HEK293 (cell line): ENCODE measurements around the gene RHOG.
A peak's percentile ranks its signal among the peaks of the same experiment; 100 is the strongest.

ENCODE experiments used
- CTCF ChIA-PET: fragments of 350-600 bp; formaldehyde crosslinking; extraction: SDS; loops from one replicate; lab custom pipeline; 2021; ENCODE audit warnings: antibody characterized with exemption; lab: Yijun Ruan, JAX
- POLR2A ChIA-PET: fragments of 300-600 bp; formaldehyde crosslinking; extraction: SDS; loops from one replicate; lab custom pipeline; 2020; ENCODE audit warnings: antibody characterized with exemption, inconsistent platforms; lab: Yijun Ruan, JAX
- H3K27ac ChIP-seq: fragments of 200-500 bp; sonication (Bioruptor generic); 2 replicates; pipeline ENCODE4 v1.5.1; 2014; ENCODE audit warnings: low read depth, low read length, control low read depth, inconsistent platforms; ENCODE audit errors: extremely low read depth
- H3K36me3 ChIP-seq, 2 experiments: fragments of 200-500 bp in 1 of 2; sonication (Bioruptor generic) in 1 of 2; 1 replicate in 1 of 2; 2 replicates in 1 of 2; pipeline ENCODE4 v1.5.1; 2014 to 2017; ENCODE audit warnings: inconsistent platforms in 2 of 2, low read length in 2 of 2; ENCODE audit not compliant: control insufficient read depth in 2 of 2, insufficient read depth in 1 of 2
- H3K4me1 ChIP-seq: fragments of 200-500 bp; sonication (Bioruptor generic); 2 replicates; pipeline ENCODE4 v1.5.1; 2014; ENCODE audit warnings: mild to moderate bottlenecking, low read length, inconsistent platforms; ENCODE audit not compliant: control insufficient read depth, insufficient read depth
- H3K4me3 ChIP-seq: 2 replicates; pipeline ENCODE4 v1.5.1; 2011; ENCODE audit warnings: low read depth, mild to moderate bottlenecking, control low read depth, low read length, moderate library complexity
- H3K9me3 ChIP-seq: fragments of 200-500 bp; sonication (Bioruptor generic); 2 replicates; pipeline ENCODE4 v1.5.1; 2014; ENCODE audit warnings: low read depth, low read length, inconsistent platforms; ENCODE audit not compliant: control insufficient read depth, insufficient read depth
- BCL11B ChIP-seq: fragments of 450-650 bp; formaldehyde crosslinking; IDR thresholded peaks from 2 replicates; pipeline ENCODE4 v1.5.1; 2016; ENCODE audit warnings: low read depth, missing biosample characterization, missing genetic modification characterization
- HOXC10 ChIP-seq: sonication (generic); formaldehyde crosslinking; IDR thresholded peaks from 2 replicates; pipeline ENCODE4 v1.8.1; 2023; ENCODE audit warnings: mild to moderate bottlenecking, missing genetic modification reagents
- ZBTB21 ChIP-seq: fragments of 450-650 bp; formaldehyde crosslinking; IDR thresholded peaks from 2 replicates; pipeline ENCODE4 v1.5.1; 2017; ENCODE audit warnings: missing biosample characterization, missing genetic modification characterization
- ZBTB49 ChIP-seq: fragments of 450-650 bp; formaldehyde crosslinking; IDR thresholded peaks from 2 replicates; pipeline ENCODE4 v1.5.1; 2016; ENCODE audit warnings: missing biosample characterization, missing genetic modification characterization, low read depth
- ZNF121 ChIP-seq: fragments of 450-650 bp; formaldehyde crosslinking; IDR thresholded peaks from 2 replicates; pipeline ENCODE4 v1.5.1; 2016; ENCODE audit warnings: missing biosample characterization, missing genetic modification characterization
- ZNF174 ChIP-seq: fragments of 450-650 bp; formaldehyde crosslinking; IDR thresholded peaks from 2 replicates; pipeline ENCODE4 v1.5.0; 2017; ENCODE audit warnings: missing biosample characterization, mild to moderate bottlenecking, missing genetic modification characterization
- ZNF23 ChIP-seq: fragments of 450-650 bp; formaldehyde crosslinking; IDR thresholded peaks from 2 replicates; pipeline ENCODE4 v1.5.1; 2016; ENCODE audit warnings: missing biosample characterization, missing genetic modification characterization, borderline replicate concordance
- ZNF398 ChIP-seq: fragments of 450-650 bp; formaldehyde crosslinking; IDR thresholded peaks from 2 replicates; pipeline ENCODE4 v1.5.1; 2017; ENCODE audit warnings: missing biosample characterization, missing genetic modification characterization
- ZNF521 ChIP-seq: fragments of 450-650 bp; formaldehyde crosslinking; IDR thresholded peaks from 2 replicates; pipeline ENCODE4 v1.5.1; 2017; ENCODE audit warnings: missing biosample characterization, mild to moderate bottlenecking, missing genetic modification characterization
- ZNF529 ChIP-seq: fragments of 450-650 bp; formaldehyde crosslinking; IDR thresholded peaks from 2 replicates; pipeline ENCODE4 v1.5.1; 2017; ENCODE audit warnings: missing genetic modification characterization, missing biosample characterization; ENCODE audit not compliant: insufficient replicate concordance
- ZNF580 ChIP-seq: fragments of 450-650 bp; formaldehyde crosslinking; IDR thresholded peaks from 2 replicates; pipeline ENCODE4 v1.5.1; 2016; ENCODE audit warnings: missing biosample characterization, missing genetic modification characterization
- ZNF660 ChIP-seq: fragments of 450-650 bp; IDR thresholded peaks from 2 replicates; pipeline ENCODE4 v1.5.1; 2018; ENCODE audit warnings: missing biosample characterization, mild to moderate bottlenecking, missing genetic modification characterization
- ZNF701 ChIP-seq: fragments of 450-650 bp; formaldehyde crosslinking; IDR thresholded peaks from 2 replicates; pipeline ENCODE4 v1.5.1; 2016; ENCODE audit warnings: missing biosample characterization, missing genetic modification characterization
- ZNF768 ChIP-seq: fragments of 450-650 bp; formaldehyde crosslinking; IDR thresholded peaks from 2 replicates; pipeline ENCODE4 v1.5.1; 2018; ENCODE audit warnings: missing biosample characterization, mild to moderate bottlenecking, missing genetic modification characterization
- ZNF791 ChIP-seq: fragments of 450-650 bp; formaldehyde crosslinking; IDR thresholded peaks from 2 replicates; pipeline ENCODE4 v1.5.1; 2016; ENCODE audit warnings: missing biosample characterization, missing genetic modification characterization
- TF ChIP-seq, protein P1 (sequence below): fragments of 450-650 bp; formaldehyde crosslinking; IDR thresholded peaks from 2 replicates; pipeline ENCODE4 v1.5.1; 2016; ENCODE audit warnings: missing biosample characterization, missing genetic modification characterization

RHOG gene

GRCh38 chr11:3840870-3841425, at the start of gene RHOG:
RHOG (minus strand) TSS chr11:3840959; CDS start chr11:3828138, 12,821 bp downstream.
- ChIA-PET POLR2A (interaction anchor here (0.5 to 3.7 kb wide), 15 partner anchors 12 to 1133 kb away, joined by 3 to 45 read pairs (median 5); partner anchors contain the start of genes PGAP2 and STIM1), CTCF (interaction anchor here (0.9 to 19.6 kb wide), 14 partner anchors 9 to 239 kb away, joined by 3 to 589 read pairs (median 6); partner anchors contain the start of genes PGAP2 and STIM1)
- H3K27ac ChIP-seq = 0 out of 2 replicates have a peak within 1 kb of the TSS, but pooled peaks have one; percentile 19
- TF ChIP-seq ZNF580 (tag by site-specific recombination) (no peak), ZNF398 (peak; percentile 66; the same call in 1 of the 2 replicates)
- peaks cover 0 to 12% of the 10 kb centered on the region in 2 experiments; a peak in 1 of 3 replicates for H3K36me3 ChIP-seq
- peak within 1 kb of the TSS; percentile 67 for H3K4me3 ChIP-seq
- H3K4me1 ChIP-seq = no peaks in the 10 kb centered on the region
- no peaks in the 10 kb centered on the region for H3K9me3 ChIP-seq

DNA sequence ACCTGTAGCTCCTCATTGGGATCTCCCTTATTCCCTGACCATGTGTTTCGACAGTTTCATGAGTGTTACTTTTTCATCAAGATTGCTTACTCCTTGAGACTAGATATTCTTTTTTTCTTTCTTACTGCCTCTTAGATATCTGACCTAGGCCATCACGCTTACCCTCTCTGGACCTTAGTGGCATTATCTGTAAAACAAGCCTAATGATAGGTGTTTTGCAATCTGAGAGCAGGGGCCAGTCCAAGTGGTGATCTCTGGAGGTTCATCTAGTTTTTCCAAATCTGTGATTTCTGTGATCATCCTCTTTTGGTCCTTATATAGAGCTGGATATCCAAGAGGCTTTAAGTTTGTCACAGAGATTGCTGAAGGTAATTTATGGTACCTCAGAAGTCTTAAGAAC, 49.3 kb upstream of the RHOG start:
- CTCF ChIA-PET = interaction anchor here (1.2 to 1.3 kb wide), 2 partner anchors 41 to 182 kb away, joined by 3 to 4 read pairs; no protein-coding TSS in a partner anchor
- Histone ChIP-seq H3K4me1 (no peaks in the 10 kb centered on the region), H3K9me3 (no peaks in the 10 kb centered on the region), H3K36me3 (no peaks in the 10 kb centered on the region), H3K27ac (no peak overlapping the region), H3K4me3 (no peak overlapping the region)
- TF ChIP-seq, protein P1, sequence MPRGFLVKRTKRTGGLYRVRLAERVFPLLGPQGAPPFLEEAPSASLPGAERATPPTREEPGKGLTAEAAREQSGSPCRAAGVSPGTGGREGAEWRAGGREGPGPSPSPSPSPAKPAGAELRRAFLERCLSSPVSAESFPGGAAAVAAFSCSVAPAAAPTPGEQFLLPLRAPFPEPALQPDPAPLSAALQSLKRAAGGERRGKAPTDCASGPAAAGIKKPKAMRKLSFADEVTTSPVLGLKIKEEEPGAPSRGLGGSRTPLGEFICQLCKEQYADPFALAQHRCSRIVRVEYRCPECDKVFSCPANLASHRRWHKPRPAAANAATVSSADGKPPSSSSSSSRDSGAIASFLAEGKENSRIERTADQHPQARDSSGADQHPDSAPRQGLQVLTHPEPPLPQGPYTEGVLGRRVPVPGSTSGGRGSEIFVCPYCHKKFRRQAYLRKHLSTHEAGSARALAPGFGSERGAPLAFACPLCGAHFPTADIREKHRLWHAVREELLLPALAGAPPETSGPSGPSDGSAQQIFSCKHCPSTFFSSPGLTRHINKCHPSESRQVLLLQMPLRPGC = no peak
- TF ChIP-seq ZBTB21 (tag by site-specific recombination) = no peak
- no peak for TF ChIP-seq ZNF660 (tag by site-specific recombination)
- no peak for TF ChIP-seq ZNF768 (tag by site-specific recombination)
- TF ChIP-seq ZNF521 (tag by site-specific recombination) = no peak
- no peak for TF ChIP-seq ZNF791 (tag by site-specific recombination)
- TF ChIP-seq HOXC10 (CRISPR knock-in tag) = no peak
- TF ChIP-seq ZBTB49 (tag by site-specific recombination) = no peak
- TF ChIP-seq ZNF580 (tag by site-specific recombination) = no peak
- POLR2A ChIA-PET = no interaction called here

- no peak for TF ChIP-seq ZNF174 (tag by site-specific recombination)
- no peak for TF ChIP-seq ZNF701
- TF ChIP-seq BCL11B (tag by site-specific recombination) = no peak
- TF ChIP-seq ZNF121 (tag by site-specific recombination) = no peak
- TF ChIP-seq ZNF529 = no peak
- TF ChIP-seq ZNF23 = no peak
- TF ChIP-seq, all 188 proteins: peak for 0
- H3K9me3 ChIP-seq = no peaks in the 10 kb centered on the region
- H3K27ac ChIP-seq = no peak overlapping the region
- ChIA-PET CTCF (interaction anchor here (1.0 kb wide), 1 partner anchor 34 kb away, joined by 6 read pairs; the partner anchor contains the start of gene STIM1), POLR2A (no interaction called here)
- H3K36me3 ChIP-seq = no peaks in the 10 kb centered on the region
- no peak overlapping the region for H3K4me3 ChIP-seq
- no peaks in the 10 kb centered on the region for H3K4me1 ChIP-seq
These were observed 48.1 kb upstream of the RHOG start for GRCh38 chr11:3888876-3889275.
